HG02884 (cell line): ENCODE data around the gene LRRC34.

Source experiments
- ATAC-seq: cut with Tn5 transposase; IDR thresholded peaks from one replicate; pipeline ENCODE4 v1.9.1; 2021; ENCODE audit warnings: mild to moderate bottlenecking, moderate library complexity; ENCODE audit not compliant: unreplicated experiment

Gene LRRC34, protein sequence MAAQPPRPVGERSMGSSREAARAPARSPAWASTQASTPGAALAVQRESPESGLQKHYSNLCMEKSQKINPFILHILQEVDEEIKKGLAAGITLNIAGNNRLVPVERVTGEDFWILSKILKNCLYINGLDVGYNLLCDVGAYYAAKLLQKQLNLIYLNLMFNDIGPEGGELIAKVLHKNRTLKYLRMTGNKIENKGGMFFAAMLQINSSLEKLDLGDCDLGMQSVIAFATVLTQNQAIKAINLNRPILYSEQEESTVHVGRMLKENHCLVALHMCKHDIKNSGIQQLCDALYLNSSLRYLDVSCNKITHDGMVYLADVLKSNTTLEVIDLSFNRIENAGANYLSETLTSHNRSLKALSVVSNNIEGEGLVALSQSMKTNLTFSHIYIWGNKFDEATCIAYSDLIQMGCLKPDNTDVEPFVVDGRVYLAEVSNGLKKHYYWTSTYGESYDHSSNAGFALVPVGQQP

GRCh38 chr3:169812332-169813235 lies at the start of gene LRRC34, which contains the start of gene LRRIQ4:
LRRC34 (minus strand) TSS chr3:169812904; CDS start chr3:169812548, 356 bp downstream.
LRRIQ4 (plus strand) TSS chr3:169812870; CDS start chr3:169821922, 9,052 bp downstream.
- peak; percentile 60 for ATAC-seq

DNA sequence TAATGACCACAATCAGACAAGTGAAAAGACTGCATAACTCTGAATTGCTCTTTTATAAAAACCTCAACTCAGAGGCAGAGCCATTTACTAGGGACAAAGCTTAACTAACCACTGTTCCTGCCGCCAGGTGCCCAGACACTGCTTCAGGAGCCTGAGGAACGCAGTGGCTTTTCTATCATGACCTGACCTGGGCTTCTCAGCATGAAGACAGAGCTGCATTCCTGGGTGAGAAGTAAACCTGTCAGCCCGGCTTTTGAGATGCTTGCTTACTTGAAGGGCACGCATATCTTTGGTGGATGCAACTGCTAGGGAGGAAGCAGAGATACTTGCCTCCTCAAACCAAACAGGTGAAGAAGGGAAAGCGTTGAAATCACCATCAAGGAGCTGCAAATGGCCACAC lies 49.2 kb upstream of the LRRC34 start:
- ATAC-seq, result no peak

DNA sequence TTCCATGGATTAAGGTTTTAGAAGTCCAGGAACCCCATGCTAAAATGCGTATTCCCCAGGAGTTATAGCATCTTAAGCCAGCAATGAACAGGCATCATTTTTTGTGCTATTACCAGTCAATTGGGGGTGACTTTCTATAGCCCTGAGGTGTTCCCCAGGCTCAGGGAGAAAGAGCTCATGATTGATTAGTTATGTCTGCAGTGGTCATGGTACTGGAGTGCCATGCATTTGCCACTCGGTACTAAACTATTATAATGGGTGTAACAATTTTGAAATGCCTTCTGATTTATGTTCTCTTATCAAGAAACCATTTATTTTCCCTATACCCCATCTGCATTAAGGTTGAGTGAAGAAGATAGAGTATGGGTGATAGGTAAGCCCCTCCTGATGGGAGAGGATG lies 45.1 kb upstream of the LRRC34 start:
- no peak for ATAC-seq

DNA sequence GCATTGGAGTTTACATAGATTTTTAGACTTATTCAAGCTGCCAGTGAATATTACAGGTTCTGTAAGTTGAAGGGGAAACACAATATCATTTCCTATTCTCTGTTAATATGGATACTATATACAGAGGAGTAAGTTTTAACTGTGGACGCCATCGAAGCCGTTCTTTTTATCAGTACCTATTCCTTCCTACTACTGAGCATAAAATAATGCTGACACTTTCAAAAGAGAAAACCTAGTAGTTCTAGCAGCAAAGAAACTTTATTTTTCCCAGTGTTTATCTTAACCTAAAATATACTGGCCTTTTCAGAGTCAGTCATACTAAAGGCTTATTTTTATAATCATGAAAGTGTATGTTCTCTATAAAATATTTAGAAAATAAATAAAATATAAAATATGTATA lies 42.8 kb upstream of the LRRC34 start:
- ATAC-seq, result no peak

- no peak for ATAC-seq
These were observed 37.9 kb upstream of the LRRC34 start for GRCh38 chr3:169850618-169851017.

GRCh38 chr3:169848741-169849140 lies 36.0 kb upstream of the LRRC34 start:
- no peak for ATAC-seq

- ATAC-seq, result no peak
These were observed 35.2 kb upstream of the LRRC34 start for GRCh38 chr3:169847896-169848295.

- ATAC-seq, result peak; percentile 99
These were observed 33.9 kb upstream of the LRRC34 start for GRCh38 chr3:169846458-169847193.

- ATAC-seq, result no peak
These were observed 30.3 kb upstream of the LRRC34 start for GRCh38 chr3:169842960-169843359.

DNA sequence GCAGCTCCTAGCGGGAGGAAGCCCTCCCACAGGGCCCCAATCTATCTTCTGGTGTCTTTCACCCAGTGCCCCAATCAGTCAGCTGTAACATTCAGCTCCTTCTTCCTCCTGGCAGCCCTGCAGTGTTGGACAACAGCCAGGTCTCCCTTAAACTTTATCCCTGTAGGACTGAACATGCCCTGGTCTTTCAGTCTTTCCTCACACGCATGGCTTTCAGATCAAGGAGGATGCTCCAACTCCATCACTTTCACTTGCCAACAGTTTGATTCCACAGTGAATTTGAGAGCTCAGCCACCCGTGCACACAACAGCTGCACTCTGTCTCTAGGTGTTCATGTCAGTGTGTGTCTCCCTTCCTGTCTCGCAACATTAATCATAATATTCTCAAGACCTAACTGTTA lies 28.5 kb upstream of the LRRC34 start:
- ATAC-seq, result peak; percentile 81

DNA sequence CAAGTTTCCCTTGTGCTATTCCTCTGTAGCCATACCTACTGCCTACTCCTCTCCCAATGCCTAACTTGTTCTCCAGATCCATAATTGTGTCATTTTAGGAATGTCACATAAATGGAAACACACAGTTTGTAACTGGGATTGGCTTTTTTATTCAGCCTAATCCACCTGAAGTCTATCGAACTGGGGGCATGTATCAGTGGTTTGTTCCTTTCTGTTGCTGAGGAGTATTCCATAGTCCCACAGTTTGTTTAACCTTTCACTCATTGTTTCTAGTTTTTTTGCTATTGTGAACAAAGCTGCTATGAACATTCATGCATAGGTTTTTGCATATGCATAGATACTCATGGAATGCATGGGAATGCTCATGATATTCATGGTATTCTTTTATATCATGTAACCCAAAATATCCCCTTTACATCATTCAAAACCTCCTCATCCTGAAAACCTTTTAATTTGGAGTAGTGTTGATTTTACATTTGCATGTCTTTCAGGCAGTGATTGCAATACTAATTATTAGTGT lies 25.9 kb upstream of the LRRC34 start:
- ATAC-seq, result no peak

- no peak for ATAC-seq
These were observed 24.2 kb upstream of the LRRC34 start for GRCh38 chr3:169836942-169837275.

DNA sequence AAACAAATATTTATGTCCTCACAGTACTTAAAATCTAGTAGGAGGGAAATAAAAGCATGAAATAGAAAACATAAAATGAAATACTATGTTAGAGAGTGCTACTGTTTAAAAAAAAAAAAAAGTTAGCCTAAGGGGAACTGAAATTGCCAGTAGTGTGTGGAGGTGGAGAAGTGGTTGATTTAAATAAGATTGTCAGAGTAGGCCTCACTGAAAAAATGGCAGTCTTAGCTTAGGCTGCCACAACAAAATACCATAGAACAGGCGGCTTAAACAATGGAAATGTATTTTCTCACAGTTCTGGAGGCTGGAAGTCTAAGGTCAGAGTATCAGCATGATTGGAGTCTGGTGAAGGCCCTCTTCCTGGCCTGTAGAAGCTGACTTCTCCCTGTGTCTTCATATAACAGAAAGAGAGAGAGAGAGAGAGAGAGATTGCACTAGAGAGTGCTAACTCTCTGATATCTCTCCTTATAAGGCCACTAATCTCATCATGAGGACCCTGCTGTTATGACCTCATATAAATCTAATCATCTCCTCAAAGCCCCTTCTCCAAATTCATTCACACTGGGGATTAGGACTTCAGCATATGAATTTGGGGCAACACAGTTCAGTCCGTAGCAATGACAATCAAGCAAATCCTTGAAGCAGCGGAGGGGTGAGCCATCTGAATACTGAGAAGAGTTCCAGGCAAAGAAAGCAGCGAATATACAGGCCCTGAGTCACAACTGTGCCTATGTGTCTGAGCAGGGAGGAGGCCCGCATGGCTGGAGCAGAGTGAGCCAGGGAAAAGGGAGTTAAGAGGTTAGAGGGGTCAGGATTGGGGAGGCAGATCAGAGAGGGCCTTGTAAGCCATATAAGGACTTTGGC lies 23.6 kb upstream of the LRRC34 start:
- peak; percentile 89 for ATAC-seq

- peak; percentile 23 for ATAC-seq
These were observed 22.8 kb upstream of the LRRC34 start for GRCh38 chr3:169835533-169835932.

DNA sequence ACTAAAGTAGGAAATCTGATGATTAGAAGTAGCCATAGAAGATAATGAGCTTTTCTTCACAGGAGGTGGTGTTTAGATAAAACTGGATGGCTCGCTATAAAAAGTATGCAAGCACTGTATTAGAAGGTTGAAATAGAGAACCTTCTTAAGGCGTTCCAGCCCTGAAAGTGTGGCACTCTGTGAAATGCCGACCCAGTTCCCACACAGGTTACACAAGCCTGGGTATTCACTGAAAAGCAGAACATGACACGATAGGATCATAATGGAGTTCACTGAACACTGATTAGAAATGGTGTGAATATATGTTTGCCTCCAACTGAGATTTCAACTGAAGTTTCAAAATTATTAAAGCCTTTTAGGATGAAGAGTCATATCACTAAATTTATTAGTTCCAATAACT lies 15.0 kb upstream of the LRRC34 start:
- no peak for ATAC-seq

DNA sequence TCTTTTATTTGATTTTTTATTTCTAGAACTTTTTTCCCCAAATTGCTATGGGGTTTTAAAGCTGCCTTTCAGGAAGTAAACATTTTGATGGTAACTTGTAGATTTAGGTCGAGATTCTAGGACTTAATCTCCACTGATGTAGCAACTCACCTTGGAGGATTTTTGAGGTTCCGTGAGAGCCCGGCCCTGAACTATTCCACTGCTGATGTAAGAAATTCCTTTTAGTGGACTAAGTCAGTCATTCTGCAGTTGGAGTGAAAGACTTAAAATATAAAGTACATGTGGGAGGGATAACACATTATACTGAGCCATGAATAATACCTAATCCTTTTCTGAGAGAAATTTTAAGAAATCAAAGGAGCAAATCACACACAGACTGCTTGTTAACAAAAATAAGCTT lies 12.6 kb upstream of the LRRC34 start:
- no peak for ATAC-seq

GRCh38 chr3:169822983-169823382 lies 10.3 kb upstream of the LRRC34 start:
- no peak for ATAC-seq

DNA sequence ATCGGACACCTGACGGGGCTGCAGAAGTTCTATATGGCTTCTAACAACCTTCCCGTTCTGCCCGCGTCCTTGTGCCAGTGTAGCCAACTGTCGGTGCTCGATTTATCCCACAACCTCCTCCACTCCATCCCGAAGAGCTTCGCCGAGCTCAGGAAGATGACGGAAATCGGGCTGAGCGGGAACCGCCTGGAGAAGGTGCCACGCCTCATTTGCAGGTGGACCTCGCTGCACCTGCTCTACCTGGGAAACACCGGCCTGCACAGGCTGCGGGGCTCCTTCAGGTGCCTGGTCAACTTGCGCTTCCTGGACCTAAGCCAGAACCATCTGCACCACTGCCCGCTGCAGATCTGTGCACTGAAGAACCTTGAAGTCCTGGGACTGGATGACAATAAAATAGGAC lies 9.8 kb upstream of the LRRC34 start:
- no peak for ATAC-seq

GRCh38 chr3:169822091-169822490 lies 9.4 kb upstream of the LRRC34 start:
- no peak for ATAC-seq

DNA sequence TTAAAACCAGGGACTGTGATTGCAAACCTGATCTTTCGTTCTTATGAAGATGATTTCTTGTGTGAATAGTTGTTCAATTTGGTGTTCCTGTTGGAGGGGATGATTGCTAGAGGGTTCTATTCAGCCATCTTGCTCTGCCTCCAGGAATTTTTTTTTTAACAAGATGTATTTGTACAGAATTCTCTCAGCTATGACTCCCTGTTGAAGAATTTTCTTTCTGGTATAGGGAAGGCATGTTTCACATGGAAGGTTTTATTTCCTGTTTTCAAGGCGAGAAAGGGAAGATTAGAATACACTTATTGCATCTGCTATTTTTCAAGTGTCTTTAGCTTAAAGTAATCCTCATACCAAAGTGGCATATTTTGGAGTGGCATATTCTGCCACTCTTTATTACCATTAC lies 5.6 kb upstream of the LRRC34 start:
- ATAC-seq, result no peak
